ENCODE results near the gene ZNF490. TPM values are rescaled to one million over a fixed set of nuclear protein-coding genes. Genes with fewer than 3 reads are reported as not detected.
A peak's percentile ranks its signal among the peaks of the same experiment; 100 is the strongest.
"Not testable (repeated sequence)": the region's sequence is repeated elsewhere in the genome, so short reads cannot be mapped to it uniquely, and the experiment has no call there.

Gene ZNF490
- total and polyA plus RNA-seq, 2 donors = 1.6 to 6.0 TPM

- DNase-seq (ENCODE audit: low read depth in 6 of 9, low spot score in 9 of 9) = peak in 1 of 9 donors; percentile 28
- no peak overlapping the region for H3K4me3 ChIP-seq (ENCODE audit: low read length in 2 of 2)
- 65% methylated on average over 31 of the region's 31 CpGs for WGBS
These were observed 37.0 kb upstream of the ZNF490 start for GRCh38 chr19:12647490-12648071.

DNA sequence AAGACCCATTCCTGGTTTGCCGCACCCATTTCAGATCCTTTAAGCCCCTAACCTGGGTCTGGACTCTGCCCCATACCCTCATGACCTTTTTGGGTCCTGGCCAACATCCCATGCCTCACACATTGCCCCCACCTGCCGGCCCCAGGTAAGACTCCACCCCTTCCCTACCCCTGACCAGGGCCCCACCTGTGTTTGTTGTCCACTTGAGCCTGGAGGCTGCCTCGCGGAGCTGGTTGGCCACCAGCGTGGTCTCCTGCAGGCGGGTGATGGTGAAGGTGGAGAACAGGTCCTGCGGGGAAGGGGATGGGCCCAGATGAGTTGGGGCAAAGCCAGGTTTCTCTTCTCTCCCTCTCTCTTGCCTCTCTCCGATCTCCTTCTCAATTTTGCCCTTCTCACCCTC, 36.4 kb upstream of the ZNF490 start:
- Histone ChIP-seq H3K4me3 (ENCODE audit: low read length in 2 of 2) (no peak overlapping the region), H3K27me3 (ENCODE audit: control insufficient read depth in 2 of 2, insufficient read depth in 1 of 2, low read length in 1 of 2) (peaks cover 0 to 8% of the 10 kb centered on the region in 2 donors), H3K36me3 (ENCODE audit: control insufficient read depth in 2 of 2, insufficient read depth in 2 of 2, low read length in 1 of 2) (peaks cover 0 to 21% of the 10 kb centered on the region in 2 donors), H3K4me1 (ENCODE audit: control insufficient read depth in 2 of 2, insufficient read depth in 2 of 2, low read length in 2 of 2) (peaks cover 0 to 7% of the 10 kb centered on the region in 2 donors), H3K27ac (ENCODE audit: low read depth in 1 of 2, low read length in 1 of 2) (no peak overlapping the region), H3K9me3 (ENCODE audit: control insufficient read depth in 2 of 2, insufficient read depth in 1 of 2, low read length in 1 of 2) (peaks cover 0 to 12% of the 10 kb centered on the region in 2 donors)
- 93% methylated on average over 8 of the region's 8 CpGs for WGBS
- DNase-seq (ENCODE audit: low read depth in 6 of 9, low spot score in 9 of 9) = no peak

More at GRCh38 chr19:12647490-12648071, 37.0 kb upstream of the ZNF490 start:
- peaks cover 0 to 12% of the 10 kb centered on the region in 2 donors for H3K9me3 ChIP-seq (ENCODE audit: control insufficient read depth in 2 of 2, insufficient read depth in 1 of 2, low read length in 1 of 2)
- peaks cover 0 to 7% of the 10 kb centered on the region in 2 donors for H3K4me1 ChIP-seq (ENCODE audit: control insufficient read depth in 2 of 2, insufficient read depth in 2 of 2, low read length in 2 of 2)
- peaks cover 0 to 23% of the 10 kb centered on the region in 2 donors for H3K36me3 ChIP-seq (ENCODE audit: control insufficient read depth in 2 of 2, insufficient read depth in 2 of 2, low read length in 1 of 2)
- H3K27me3 ChIP-seq (ENCODE audit: control insufficient read depth in 2 of 2, insufficient read depth in 1 of 2, low read length in 1 of 2) = peaks cover 0 to 8% of the 10 kb centered on the region in 2 donors
- H3K27ac ChIP-seq (ENCODE audit: low read depth in 1 of 2, low read length in 1 of 2) = no peak overlapping the region

GRCh38 chr19:12646551-12646950, 35.9 kb upstream of the ZNF490 start:
- H3K4me1 ChIP-seq (ENCODE audit: control insufficient read depth in 2 of 2, insufficient read depth in 2 of 2, low read length in 2 of 2) = peaks cover 0 to 7% of the 10 kb centered on the region in 2 donors
- no peak for DNase-seq (ENCODE audit: low read depth in 6 of 9, low spot score in 9 of 9)
- peaks cover 0 to 17% of the 10 kb centered on the region in 2 donors for H3K36me3 ChIP-seq (ENCODE audit: control insufficient read depth in 2 of 2, insufficient read depth in 2 of 2, low read length in 1 of 2)
- H3K9me3 ChIP-seq (ENCODE audit: control insufficient read depth in 2 of 2, insufficient read depth in 1 of 2, low read length in 1 of 2) = peaks cover 0 to 12% of the 10 kb centered on the region in 2 donors
- no peak overlapping the region for H3K27ac ChIP-seq (ENCODE audit: low read depth in 1 of 2, low read length in 1 of 2)
- no peak overlapping the region for H3K4me3 ChIP-seq (ENCODE audit: low read length in 2 of 2)
- WGBS = 96% methylated on average over 10 of the region's 10 CpGs
- peaks cover 0 to 8% of the 10 kb centered on the region in 2 donors for H3K27me3 ChIP-seq (ENCODE audit: control insufficient read depth in 2 of 2, insufficient read depth in 1 of 2, low read length in 1 of 2)

- Histone ChIP-seq H3K4me1 (ENCODE audit: control insufficient read depth in 2 of 2, insufficient read depth in 2 of 2, low read length in 2 of 2) (peaks cover 4 to 15% of the 10 kb centered on the region in 2 donors), H3K9me3 (ENCODE audit: control insufficient read depth in 2 of 2, insufficient read depth in 1 of 2, low read length in 1 of 2) (peaks cover 0 to 18% of the 10 kb centered on the region in 2 donors), H3K36me3 (ENCODE audit: control insufficient read depth in 2 of 2, insufficient read depth in 2 of 2, low read length in 1 of 2) (peaks cover 0 to 14% of the 10 kb centered on the region in 2 donors)
- not testable (repeated sequence) for H3K27me3 ChIP-seq (ENCODE audit: control insufficient read depth in 2 of 2, insufficient read depth in 1 of 2, low read length in 1 of 2); H3K4me3 ChIP-seq (ENCODE audit: low read length in 2 of 2); DNase-seq (ENCODE audit: low read depth in 6 of 9, low spot score in 9 of 9); H3K27ac ChIP-seq (ENCODE audit: low read depth in 1 of 2, low read length in 1 of 2)
- WGBS = 99% methylated on average over 14 of the region's 14 CpGs
These were observed 33.1 kb upstream of the ZNF490 start for GRCh38 chr19:12643716-12644115.

DNA sequence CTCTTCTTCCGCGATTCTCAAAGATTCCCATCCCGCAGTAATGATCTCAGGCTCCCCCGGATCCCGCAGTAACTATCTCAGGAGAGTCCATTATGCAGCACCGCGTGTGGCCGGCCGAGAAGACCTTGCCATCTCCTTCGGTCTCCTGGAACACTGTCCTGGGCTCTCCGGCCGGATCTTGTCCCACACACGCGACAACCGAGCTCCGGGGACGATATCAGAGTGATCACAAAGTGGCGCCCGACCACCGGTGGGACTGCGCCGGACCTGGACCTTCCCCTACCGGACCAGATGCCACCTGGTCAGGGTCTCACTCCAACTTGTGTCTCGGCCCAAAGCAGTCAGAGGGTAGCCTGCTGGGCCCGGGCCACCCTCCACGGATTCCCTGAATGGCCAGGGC, 31.9 kb upstream of the ZNF490 start:
- no peak for DNase-seq (ENCODE audit: low read depth in 6 of 9, low spot score in 9 of 9)
- H3K27ac ChIP-seq (ENCODE audit: low read depth in 1 of 2, low read length in 1 of 2) = no peak overlapping the region
- peaks cover 4 to 8% of the 10 kb centered on the region in 2 donors for H3K4me1 ChIP-seq (ENCODE audit: control insufficient read depth in 2 of 2, insufficient read depth in 2 of 2, low read length in 2 of 2)
- H3K9me3 ChIP-seq (ENCODE audit: control insufficient read depth in 2 of 2, insufficient read depth in 1 of 2, low read length in 1 of 2) = peaks cover 0 to 11% of the 10 kb centered on the region in 2 donors
- H3K4me3 ChIP-seq (ENCODE audit: low read length in 2 of 2) = no peak overlapping the region
- no peaks in the 10 kb centered on the region for H3K27me3 ChIP-seq (ENCODE audit: control insufficient read depth in 2 of 2, insufficient read depth in 1 of 2, low read length in 1 of 2)
- H3K36me3 ChIP-seq (ENCODE audit: control insufficient read depth in 2 of 2, insufficient read depth in 2 of 2, low read length in 1 of 2) = peaks cover 0 to 14% of the 10 kb centered on the region in 2 donors
- WGBS = 98% methylated on average over 26 of the region's 26 CpGs

DNA sequence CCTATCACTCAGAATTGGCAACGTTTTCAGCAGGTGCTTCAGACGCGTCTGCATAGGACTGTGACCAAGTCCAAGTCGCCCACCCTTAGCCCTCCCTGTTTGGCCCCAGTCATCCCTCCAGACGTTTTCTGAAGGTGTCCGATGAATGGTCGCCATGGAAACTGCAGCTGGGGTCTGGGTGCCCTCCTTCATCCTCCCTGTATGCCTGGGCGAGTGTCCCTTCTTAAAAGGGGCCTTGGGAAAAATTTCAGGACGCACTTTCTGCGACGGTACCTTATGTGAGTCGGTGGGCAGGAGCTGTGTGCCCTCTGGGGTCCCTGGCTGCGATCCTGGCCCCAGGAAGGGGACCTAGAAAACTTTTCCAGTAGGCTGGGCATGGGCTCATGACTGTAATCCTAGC, 30.8 kb upstream of the ZNF490 start:
- Histone ChIP-seq H3K4me1 (ENCODE audit: control insufficient read depth in 2 of 2, insufficient read depth in 2 of 2, low read length in 2 of 2) (peaks cover 4 to 8% of the 10 kb centered on the region in 2 donors), H3K4me3 (ENCODE audit: low read length in 2 of 2) (no peak overlapping the region), H3K36me3 (ENCODE audit: control insufficient read depth in 2 of 2, insufficient read depth in 2 of 2, low read length in 1 of 2) (peaks cover 0 to 11% of the 10 kb centered on the region in 2 donors), H3K9me3 (ENCODE audit: control insufficient read depth in 2 of 2, insufficient read depth in 1 of 2, low read length in 1 of 2) (peaks cover 0 to 6% of the 10 kb centered on the region in 2 donors), H3K27me3 (ENCODE audit: control insufficient read depth in 2 of 2, insufficient read depth in 1 of 2, low read length in 1 of 2) (no peaks in the 10 kb centered on the region), H3K27ac (ENCODE audit: low read depth in 1 of 2, low read length in 1 of 2) (no peak overlapping the region)
- WGBS = 90% methylated on average over 13 of the region's 13 CpGs
- no peak for DNase-seq (ENCODE audit: low read depth in 6 of 9, low spot score in 9 of 9)

GRCh38 chr19:12639901-12640613, 29.4 kb upstream of the ZNF490 start:
- Histone ChIP-seq H3K36me3 (ENCODE audit: control insufficient read depth in 2 of 2, insufficient read depth in 2 of 2, low read length in 1 of 2) (peaks cover 0 to 8% of the 10 kb centered on the region in 2 donors), H3K27ac (ENCODE audit: low read depth in 1 of 2, low read length in 1 of 2) (no peak overlapping the region), H3K4me3 (ENCODE audit: low read length in 2 of 2) (peak overlapping the region in 1 of 2 donors; percentile 36), H3K27me3 (ENCODE audit: control insufficient read depth in 2 of 2, insufficient read depth in 1 of 2, low read length in 1 of 2) (no peaks in the 10 kb centered on the region), H3K9me3 (ENCODE audit: control insufficient read depth in 2 of 2, insufficient read depth in 1 of 2, low read length in 1 of 2) (peaks cover 0 to 6% of the 10 kb centered on the region in 2 donors), H3K4me1 (ENCODE audit: control insufficient read depth in 2 of 2, insufficient read depth in 2 of 2, low read length in 2 of 2) (peaks cover 7 to 8% of the 10 kb centered on the region in 2 donors)
- 11% methylated on average over 39 of the region's 39 CpGs for WGBS
- DNase-seq (ENCODE audit: low read depth in 6 of 9, low spot score in 9 of 9) = peak; percentile 31 to 83 (median 62)

GRCh38 chr19:12638611-12639182, 28.1 kb upstream of the ZNF490 start:
- H3K36me3 ChIP-seq (ENCODE audit: control insufficient read depth in 2 of 2, insufficient read depth in 2 of 2, low read length in 1 of 2) = peaks cover 0 to 3% of the 10 kb centered on the region in 2 donors
- H3K27ac ChIP-seq (ENCODE audit: low read depth in 1 of 2, low read length in 1 of 2) = no peak overlapping the region
- peaks cover 7 to 8% of the 10 kb centered on the region in 2 donors for H3K4me1 ChIP-seq (ENCODE audit: control insufficient read depth in 2 of 2, insufficient read depth in 2 of 2, low read length in 2 of 2)
- H3K4me3 ChIP-seq (ENCODE audit: low read length in 2 of 2) = no peak overlapping the region
- DNase-seq (ENCODE audit: low read depth in 6 of 9, low spot score in 9 of 9) = no peak
- H3K9me3 ChIP-seq (ENCODE audit: control insufficient read depth in 2 of 2, insufficient read depth in 1 of 2, low read length in 1 of 2) = peaks cover 0 to 6% of the 10 kb centered on the region in 2 donors
- WGBS = 98% methylated on average over 22 of the region's 22 CpGs
- no peaks in the 10 kb centered on the region for H3K27me3 ChIP-seq (ENCODE audit: control insufficient read depth in 2 of 2, insufficient read depth in 1 of 2, low read length in 1 of 2)

- Histone ChIP-seq H3K27ac (ENCODE audit: low read depth in 1 of 2, low read length in 1 of 2) (no peak overlapping the region), H3K27me3 (ENCODE audit: control insufficient read depth in 2 of 2, insufficient read depth in 1 of 2, low read length in 1 of 2) (no peaks in the 10 kb centered on the region), H3K4me1 (ENCODE audit: control insufficient read depth in 2 of 2, insufficient read depth in 2 of 2, low read length in 2 of 2) (peaks cover 7 to 8% of the 10 kb centered on the region in 2 donors), H3K9me3 (ENCODE audit: control insufficient read depth in 2 of 2, insufficient read depth in 1 of 2, low read length in 1 of 2) (peaks cover 0 to 6% of the 10 kb centered on the region in 2 donors), H3K4me3 (ENCODE audit: low read length in 2 of 2) (no peak overlapping the region), H3K36me3 (ENCODE audit: control insufficient read depth in 2 of 2, insufficient read depth in 2 of 2, low read length in 1 of 2) (no peaks in the 10 kb centered on the region)
- no peak for DNase-seq (ENCODE audit: low read depth in 6 of 9, low spot score in 9 of 9)
- 95% methylated on average over 13 of the region's 13 CpGs for WGBS
These were observed 26.0 kb upstream of the ZNF490 start for GRCh38 chr19:12636631-12637030.
